Superior temporal gyrus (tissue), 1 donor: ENCODE data around the gene PTPRG.
A peak's percentile ranks its signal among the peaks of the same experiment; 100 is the strongest.

Source experiments
- DNase-seq: peaks from one replicate; pipeline ENCODE4 v3.0.0-alpha.2; 2016; ENCODE audit errors: extremely low spot score

The PTPRG gene

DNA sequence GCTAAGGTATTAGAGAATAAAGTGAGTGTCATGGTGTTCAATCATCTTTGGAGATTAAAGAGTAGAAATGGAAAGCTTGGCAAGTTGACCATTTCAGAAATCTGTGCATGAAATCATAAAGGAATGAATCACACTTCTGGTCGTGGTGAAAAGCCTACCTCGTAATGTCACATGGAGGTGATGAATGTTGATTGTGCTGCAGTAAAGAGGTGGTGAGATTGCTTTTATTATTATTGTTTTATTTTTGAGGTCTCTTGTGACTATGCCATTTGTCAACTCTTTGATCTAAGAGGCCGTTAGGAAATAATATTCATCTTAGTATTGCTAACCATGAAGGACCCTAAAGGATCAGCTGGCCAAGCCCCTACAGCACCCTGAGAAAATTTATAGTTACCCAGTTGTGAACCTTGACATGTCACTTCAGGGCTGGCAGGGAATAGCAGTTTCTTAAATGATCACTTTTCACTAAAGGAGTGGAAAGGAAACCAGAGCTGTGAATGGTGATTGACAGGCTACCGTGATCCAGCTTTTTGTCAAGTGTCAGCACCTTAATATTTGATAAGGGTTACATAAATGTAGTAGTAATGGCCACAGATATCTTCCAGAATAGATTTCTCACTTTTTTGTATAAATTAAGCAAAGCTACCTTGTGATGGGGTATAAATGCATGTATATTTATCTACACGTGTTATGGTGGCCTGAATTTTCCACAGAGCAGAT, 203.9 kb downstream of the PTPRG start:
- DNase-seq: peak; percentile 57

DNA sequence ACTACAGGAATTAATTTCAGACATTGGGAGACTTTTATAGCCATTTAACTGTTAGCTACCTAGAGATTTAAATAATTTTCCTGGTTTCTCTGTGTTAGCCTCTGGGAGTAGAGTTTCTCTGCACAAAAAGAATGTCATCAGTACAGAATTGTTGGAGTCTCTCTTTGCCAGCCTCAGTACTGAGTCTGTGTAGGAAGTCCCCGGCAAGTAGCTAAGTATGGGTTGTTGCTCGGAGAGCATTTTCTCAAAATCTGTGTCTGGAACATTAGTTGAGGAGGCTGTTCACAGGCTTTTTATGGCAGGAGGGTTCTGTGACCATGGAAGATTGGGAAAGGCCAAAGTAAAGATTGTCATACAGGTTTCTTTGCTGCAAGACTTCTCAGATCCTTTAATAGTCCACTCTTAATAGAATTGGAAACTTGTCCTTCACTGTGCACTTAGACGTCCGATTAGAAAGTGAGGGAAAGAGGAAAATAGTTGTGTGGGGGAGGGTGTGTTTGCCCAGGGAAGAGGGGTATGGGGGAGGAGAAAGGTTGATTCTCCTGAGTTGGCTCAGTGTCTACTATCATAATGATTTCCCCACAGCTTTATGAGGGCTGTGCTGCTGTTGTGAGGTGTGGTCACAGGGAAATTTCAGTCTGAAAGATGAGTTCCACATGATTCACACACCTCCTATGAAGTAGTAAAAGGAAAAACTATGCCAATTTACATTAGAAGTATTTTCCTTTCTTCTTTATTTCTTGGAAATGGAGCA, 207.1 kb downstream of the PTPRG start:
- no peak for DNase-seq

DNA sequence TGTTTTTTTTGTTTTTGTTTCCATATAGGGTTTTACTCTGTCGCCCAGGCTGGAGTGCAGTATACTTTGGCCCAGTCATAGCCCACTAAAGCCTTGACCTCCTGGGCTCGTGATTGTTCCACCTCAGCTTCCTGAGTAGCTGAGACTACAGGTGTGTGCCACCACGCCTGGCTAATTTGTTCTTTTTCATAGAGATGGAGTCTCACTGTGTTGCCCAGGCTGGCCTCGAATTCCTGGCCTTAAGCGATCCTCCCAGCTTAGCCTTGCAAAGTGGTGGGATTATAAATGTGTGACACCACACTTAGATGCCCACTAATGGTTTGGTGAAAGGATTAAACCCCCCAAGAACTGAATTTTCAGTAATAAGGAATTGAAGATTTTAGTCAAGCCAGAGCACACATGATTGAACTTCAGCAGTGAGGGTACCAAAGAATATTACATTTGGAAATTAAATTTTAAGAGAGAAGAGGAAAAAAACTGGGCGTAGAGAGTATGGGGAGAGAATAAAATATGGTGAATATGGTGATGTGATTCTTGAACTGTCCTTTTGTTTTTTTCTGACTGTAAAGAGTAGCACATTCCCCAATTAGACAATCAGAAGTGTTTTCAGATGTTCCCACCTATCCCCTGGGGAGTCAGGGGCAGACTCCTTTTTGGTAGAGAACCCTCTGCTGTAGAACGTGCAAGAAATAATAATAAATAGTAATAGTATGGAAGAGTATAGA, 208.1 kb downstream of the PTPRG start:
- DNase-seq: no peak

DNA sequence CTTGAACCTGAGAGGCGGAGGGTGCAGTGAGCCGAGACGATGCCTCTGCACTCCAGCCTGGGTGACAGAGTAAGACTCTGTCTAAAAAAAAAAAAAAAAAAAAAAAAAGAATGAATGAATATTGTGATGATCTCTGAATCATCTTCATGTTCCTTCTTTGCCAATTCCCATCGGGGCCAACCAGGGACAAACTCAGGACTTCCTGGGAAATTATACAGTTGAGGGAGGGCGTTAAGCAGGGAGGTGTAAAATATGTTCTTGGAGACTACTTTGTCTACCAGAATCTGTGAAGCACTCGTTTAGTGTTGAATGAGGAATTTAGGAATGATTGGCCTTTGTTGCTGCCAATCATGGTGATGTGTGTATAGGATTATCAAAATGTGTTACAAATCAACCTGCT, 210.6 kb downstream of the PTPRG start:
- no peak for DNase-seq

DNA sequence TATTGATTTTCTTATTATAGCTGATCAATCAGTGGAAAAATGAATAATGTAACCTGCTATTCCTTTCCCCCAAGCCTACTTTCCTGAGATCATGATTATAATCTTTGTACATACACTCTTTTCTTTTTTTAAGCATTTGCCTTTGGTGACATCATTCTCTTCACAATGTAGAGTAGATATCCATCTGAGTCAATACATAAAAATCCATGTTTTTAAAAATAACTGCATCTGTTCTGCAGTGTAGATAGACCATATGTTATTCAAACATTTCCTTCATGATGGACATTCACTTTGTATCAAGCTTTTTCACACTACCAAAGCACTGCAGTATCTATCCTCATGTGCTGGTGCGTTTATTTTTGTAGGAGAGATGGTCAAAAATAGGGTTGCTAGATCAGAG, 211.1 kb downstream of the PTPRG start:
- peak; percentile 37 for DNase-seq

DNA sequence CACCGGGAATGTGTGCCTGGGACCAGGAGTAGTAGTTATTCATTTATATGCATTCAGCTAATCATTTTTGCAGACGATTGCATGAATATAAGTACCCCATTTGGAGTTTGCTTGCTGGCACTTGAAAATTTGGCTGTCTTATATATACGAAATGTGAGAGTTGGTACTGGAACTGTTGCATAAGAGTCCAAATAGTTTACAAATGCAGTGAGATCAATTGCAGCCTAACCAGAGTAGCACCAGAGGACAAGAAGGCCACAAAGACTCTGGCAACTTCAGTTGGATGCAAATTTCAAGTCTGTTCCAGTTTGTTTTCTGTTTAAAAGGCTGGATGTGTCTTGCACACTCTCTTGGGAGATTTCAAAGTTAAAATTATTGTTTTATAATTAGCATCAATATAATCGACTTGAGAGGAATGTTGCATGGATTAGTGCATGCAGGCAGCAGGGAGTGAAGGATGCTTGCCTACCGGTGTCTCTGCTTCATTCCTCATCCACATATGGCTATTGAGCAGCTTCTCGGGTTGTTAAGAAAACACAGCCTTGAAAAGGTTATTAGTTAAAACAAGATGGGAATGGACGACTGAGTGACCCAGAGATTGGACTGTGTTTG, 213.0 kb downstream of the PTPRG start:
- peak; percentile 42 for DNase-seq

DNA sequence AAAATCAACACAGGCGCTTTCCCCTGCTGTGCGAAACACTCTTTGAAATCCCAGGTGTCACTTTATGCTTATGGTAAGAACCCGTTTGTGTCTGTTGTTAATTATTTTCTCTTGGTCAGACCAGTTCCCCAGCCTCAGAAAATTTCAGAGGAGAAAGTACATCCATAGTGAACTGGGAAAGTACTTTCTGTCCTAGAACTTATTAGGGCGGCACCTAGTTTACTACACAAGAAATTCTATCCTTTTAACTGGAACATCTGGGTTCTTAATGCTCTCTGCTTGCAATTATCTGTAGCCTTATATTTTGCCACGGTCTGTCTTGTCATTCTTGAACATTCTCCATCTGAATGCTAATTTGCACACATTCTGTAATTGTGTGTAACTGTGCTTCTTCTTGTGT, 215.0 kb downstream of the PTPRG start:
- no peak for DNase-seq

DNA sequence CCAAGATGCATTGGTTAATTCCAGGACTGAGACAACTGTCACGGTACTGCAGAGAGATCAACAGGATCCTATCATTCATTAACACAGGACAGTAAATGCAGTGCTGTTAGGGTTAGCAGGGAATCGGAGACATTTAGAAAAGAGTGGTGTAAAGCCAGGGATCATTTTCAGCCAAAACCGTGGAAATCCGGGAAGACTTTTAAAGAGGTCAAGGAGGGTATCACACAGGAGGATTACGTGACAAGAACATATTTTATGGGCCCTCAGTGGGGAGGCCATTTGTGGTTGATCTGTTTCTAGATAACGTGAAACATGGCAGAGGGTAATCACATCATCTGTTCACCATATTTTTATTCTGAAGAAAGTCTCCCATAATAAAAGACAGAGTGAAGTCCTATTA, 216.1 kb downstream of the PTPRG start:
- no peak for DNase-seq

DNA sequence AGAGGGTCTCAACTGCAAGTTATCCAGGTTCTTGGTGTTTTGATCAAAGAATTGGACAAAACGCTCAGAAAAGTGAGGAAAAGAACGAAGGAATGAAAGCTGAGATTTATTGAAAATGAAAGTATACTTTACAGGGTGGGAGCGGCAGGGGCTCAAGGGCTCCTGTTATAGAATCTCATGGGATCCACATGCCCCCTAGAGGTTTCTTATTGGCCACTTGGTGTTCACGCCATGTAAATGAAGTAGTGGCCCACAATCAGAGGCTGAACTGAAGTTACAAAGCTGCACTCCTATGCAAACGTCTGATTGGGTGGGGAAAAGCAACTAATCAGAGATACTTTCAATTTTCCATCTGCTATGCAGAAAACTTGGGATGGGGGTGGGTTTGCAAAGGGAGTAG, 216.7 kb downstream of the PTPRG start:
- no peak for DNase-seq

DNA sequence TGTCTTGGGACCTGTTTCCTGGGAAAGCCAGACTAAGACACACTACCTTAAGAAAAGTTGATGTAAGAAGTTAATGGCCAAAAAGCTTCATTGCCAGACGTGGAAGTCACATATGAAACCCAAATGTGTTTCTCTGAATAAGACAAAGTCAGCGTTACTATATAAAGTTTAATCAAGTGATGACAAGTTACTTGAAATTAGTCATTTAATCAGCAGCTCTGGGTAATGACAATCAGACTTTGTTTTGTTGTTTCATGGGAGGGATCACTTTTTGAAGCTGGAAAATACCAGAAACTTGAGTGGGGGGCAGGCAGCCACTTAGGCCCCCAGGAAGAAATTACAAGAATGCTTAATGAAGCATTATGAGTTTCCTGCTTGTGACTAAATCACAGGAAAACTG, 218.6 kb downstream of the PTPRG start:
- no peak for DNase-seq

DNA sequence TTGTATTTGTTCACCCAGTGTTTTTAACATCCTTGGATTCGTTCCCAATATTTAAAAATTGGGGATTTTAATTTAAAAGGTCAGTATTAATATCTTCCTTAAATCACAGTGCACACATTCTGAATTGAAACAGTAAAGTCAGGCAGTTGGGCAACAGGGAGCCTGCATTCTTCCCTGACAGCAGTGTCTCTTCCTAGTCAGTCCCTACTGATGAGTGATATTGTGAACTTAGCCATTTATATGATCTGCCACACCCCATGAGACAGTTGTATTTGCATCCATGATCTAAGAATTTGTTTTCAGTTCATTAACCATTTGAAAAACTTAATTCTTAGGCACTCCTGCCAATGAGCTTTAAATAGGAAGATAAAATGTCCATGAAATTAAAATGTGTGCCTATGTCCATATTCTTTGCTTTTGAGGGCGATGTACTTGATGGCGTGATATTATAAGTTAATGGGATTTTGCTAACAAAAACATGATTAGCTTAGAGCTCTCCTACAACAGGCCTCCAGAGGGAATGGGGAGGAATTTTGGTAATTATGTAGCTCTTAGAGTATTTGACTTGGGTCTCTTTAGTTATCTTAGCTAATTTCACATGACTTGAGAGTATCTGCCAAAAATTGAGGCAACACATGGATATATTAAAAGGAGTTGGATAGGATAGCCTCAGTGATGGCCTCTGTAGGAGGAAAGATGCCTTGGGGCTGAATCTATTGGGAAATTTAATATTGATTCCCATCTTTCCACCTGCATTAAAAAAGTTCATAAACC, 219.3 kb downstream of the PTPRG start:
- no peak for DNase-seq

DNA sequence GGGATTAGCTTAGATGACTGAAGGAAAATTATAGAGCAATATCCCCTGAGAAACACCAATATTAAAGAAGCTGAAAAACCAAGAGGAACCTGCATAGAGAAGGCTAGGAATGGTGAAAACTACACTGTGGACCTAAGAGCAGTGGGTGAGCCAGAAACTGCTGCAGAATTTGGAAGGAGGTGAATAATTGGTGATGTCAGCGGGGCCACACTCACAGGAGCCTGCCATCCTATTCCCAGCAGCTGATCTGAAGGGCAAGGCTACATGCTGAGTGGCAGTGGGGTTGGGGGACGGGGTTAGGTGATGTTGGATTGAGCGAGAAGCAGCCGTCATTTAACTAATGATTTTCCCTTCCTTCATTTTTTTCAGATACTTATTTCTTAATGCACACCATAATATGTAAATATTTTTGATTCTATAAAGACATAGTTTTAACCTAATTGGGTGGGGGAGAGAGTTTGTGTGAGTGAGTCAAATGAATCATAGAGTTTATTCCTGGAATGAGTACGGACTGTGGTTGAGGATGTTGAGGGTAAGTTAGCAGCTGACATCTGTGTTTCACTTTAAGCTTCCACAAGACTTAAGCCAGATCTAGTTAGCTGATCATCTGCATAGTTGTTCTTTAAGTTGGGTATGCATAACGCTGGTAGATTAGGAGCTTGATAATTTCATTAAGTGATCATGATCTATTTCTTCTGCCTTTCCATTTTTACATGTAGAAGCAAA, 222.8 kb downstream of the PTPRG start:
- DNase-seq: no peak

DNA sequence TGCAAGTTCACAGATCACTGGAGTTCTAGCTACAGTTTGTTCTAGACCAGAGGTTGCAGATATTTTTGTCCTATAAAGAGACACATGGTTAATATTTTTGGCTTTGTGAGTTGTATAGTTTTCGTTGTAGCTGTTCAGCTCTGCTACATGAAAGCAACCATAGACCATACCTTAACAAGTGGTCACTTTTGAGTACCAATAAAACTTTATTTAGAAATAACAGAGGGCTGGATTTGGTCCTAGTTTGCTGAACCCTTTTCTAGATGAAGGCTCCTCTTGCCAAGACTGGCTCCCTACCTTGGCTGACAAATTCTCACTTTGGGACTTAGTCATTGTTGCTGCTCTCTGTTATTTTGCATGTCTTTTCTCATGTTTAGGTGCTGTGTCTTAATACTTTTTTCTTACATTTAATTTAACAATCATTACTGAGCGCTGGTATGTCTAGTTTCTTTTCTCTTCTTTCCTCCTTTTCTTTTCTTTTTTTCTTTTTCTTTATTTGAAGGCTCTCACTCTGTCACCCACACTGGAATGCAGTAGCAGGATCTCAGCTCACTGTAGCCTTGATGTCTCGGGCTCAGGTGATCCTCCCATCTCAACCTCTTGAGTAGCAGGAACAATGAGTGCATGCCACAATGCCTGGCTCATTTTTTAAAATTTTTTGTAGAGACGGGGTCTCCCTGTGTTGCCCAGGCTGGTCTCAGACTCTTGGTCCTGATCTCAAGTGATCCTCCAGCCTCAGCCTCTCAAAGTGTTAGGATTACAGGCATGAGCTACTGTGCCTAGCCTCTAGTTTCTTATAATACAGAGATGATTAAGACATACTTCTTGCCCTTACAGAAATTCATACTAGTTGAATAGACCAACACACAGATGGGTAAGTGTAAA, 227.5 kb downstream of the PTPRG start:
- no peak for DNase-seq

DNA sequence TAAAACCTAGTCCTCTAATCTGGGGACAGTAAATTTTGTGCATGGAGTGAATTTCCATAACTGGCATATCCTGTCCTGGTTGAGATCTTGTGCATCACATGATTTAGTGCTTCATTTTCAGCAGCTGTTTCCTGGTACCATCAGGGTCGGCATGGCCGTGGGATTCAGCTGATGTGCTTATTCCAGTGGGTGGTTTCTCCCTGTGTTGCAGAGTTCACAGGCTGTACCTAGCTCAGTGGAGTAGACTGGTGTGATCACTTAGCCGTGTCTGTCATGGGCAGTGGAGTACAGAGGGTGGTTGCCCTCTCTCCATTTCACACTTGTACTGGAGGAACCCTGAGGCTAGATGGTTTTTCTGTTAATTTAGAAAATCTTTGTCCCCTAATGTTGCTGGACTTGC, 228.5 kb downstream of the PTPRG start:
- DNase-seq: no peak

DNA sequence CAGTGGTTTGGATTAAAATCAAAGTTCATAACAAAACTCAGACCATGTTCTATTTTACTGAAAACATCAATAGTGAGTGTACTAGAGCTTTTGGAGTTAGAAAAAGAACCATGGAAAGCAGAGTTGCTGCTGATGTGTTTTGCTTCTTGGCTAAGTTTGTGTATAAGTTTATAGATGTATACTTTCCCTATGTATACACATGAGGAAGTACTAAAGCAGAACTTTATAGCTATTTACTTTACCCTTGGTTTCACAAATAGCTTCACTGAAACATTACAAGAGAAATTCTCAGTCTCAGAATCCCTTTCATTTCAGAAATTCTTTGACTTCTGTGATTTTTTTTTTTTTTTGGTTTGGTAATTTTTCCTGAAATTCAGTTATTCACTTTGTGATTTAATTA, 229.0 kb downstream of the PTPRG start:
- no peak for DNase-seq

DNA sequence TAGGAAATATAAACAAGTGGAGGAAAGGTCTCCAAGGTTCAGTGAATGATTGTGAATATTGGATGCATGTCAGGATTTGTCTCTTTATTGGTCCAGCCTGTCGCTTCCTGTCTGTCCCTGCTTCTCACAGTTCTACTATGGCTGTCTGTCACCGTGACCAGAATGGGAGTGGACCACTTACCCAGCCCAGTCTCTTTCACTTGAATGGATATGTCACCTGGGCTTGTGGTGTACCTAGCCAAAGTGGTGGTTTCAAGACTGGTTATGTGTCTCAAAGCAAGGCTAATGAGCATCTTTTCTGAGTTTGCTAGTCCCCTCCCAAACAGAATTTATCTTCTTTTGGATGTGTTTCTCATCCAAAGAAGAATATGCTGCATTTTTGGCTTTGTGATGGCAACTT, 231.7 kb downstream of the PTPRG start:
- DNase-seq: no peak

DNA sequence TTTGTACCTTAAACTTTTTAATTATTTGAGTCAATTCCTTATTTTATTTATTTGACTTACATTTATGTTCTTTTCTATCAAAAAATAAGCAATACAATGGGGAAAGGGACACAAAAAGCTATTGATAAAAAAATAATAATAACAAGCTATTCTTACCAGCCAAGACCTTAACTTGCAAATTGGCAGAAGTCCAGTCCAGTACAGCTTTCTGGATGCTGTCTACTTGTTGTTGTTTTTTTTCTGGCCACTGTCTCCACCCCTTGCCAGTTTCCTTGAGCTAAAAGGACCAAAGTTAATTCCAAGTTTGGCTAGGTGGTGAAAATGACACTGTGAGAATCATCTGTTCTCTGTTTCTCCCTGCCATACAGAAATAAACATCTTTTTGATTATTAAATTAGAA, 232.2 kb downstream of the PTPRG start:
- DNase-seq: no peak

DNA sequence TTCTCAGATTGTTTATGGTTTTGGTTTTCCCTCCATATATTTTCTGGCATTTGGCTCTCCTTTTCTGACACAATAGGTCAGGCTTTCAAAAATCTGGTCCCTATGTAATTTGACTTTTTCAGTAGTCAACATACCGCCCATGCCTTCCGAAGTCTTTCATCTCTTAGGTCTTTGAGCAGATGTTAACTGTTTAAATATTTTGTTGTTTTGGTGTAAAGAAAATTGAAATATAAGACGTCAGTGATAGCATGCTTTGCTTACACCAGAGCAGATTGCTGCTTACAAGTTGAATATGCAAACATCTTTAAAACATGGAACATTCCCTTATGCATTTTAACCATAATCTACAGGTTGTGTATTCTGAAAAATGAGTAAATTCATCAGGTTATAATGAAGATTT, 233.0 kb downstream of the PTPRG start:
- DNase-seq: no peak

DNA sequence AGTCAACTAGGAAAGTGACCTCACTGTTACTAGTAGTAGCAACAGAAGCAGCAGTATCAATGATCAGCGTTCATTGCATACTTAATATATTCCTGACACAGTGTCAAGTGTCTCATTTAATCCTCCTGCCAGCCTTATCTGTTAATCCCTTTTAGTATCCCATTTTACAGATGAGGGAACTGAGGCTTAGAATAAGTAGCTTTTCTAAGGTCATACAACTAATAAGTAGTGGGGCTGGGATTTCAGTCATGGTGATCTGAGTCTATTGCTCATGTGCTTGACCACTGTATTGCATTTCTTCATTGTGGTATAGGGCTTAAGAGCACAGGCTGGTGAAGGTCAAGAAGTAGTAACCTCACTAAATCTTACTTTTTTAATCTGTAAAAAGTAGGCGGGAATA, 233.6 kb downstream of the PTPRG start:
- no peak for DNase-seq

DNA sequence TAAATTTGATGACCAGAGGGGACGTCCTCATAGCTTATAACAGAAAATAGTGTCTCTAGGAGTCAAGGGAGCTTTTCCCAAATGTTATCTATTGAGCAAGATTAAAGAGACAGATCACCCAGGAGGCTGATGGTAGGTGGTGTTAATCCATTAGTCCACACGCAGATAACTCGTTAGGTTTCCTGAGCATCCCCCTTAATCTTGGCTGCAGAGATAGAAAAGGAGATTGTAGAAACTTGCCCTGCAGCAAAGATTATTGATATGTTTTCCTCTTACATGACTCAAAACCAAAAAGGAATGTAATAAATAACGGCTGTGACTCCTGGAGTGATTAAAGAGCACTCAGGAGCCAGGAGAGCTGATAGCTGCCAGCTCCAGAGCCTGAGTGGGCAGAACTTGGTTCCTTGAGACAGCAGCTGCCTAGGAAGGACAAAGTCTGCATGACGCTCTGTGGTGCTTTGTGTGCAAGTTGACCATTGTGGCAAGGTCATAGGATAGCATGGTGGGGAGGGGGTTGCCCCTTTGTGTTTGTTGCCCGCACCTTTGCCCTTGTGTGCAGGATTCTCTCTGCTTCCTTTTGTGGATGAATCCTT, 234.8 kb downstream of the PTPRG start:
- DNase-seq: no peak
